Left kidney (tissue), 2 donors: ENCODE results near the gene WNK4. TPM values are rescaled to one million over a fixed set of nuclear protein-coding genes. Genes with fewer than 3 reads are reported as not detected.
"Not testable (repeated sequence)": the region's sequence is repeated elsewhere in the genome, so short reads cannot be mapped to it uniquely, and the experiment has no call there.

Experiments
- DNase-seq: peaks from one replicate; pipeline ENCODE4 v3.0.0-alpha.2; 2013
- polyA plus RNA-seq: library from polyadenylated mRNA; unstranded; fragments of 120-200 nt; gene quantifications from one replicate; pipeline ENCODE4 v1.2.1, GENCODE V29; 2013; ENCODE audit not compliant: insufficient read length

The WNK4 gene
- polyA plus RNA-seq, 1 donor = 10.1 TPM

- DNase-seq = not testable (repeated sequence)
Observed at GRCh38 chr17:42769964-42770363, 10.4 kb upstream of the WNK4 start.

- no peak for DNase-seq
Observed at GRCh38 chr17:42772945-42773289, 7.5 kb upstream of the WNK4 start.

- DNase-seq = peak; percentile 81
Observed at GRCh38 chr17:42773290-42774035, 6.9 kb upstream of the WNK4 start, which contains the start of gene VPS25. Gene VPS25 (plus strand): TSS chr17:42773449. CDS start chr17:42773476, 27 bp downstream.

- DNase-seq = no peak
Observed at GRCh38 chr17:42774066-42774745, 6.2 kb upstream of the WNK4 start.

- no peak for DNase-seq
Observed at GRCh38 chr17:42775534-42776098, 4.8 kb upstream of the WNK4 start.

- no peak for DNase-seq
Observed at GRCh38 chr17:42778570-42778969, 1.8 kb upstream of the WNK4 start.

- no peak for DNase-seq
Observed at GRCh38 chr17:42779304-42779935, 990 bp upstream of the WNK4 start.

- DNase-seq = no peak
Observed at GRCh38 chr17:42780851-42781638, 635 bp downstream of the WNK4 start.

GRCh38 chr17:42781639-42782165 lies 1.3 kb downstream of the WNK4 start:
- DNase-seq = no peak

GRCh38 chr17:42782166-42783061 lies 2.0 kb downstream of the WNK4 start:
- DNase-seq = no peak

GRCh38 chr17:42783062-42783790 lies 2.8 kb downstream of the WNK4 start:
- DNase-seq = no peak

- DNase-seq = no peak
Observed at GRCh38 chr17:42783791-42784138, 3.4 kb downstream of the WNK4 start.

GRCh38 chr17:42784409-42784808 lies 4.0 kb downstream of the WNK4 start:
- no peak for DNase-seq

GRCh38 chr17:42784811-42785592 lies 4.6 kb downstream of the WNK4 start:
- DNase-seq = no peak

- no peak for DNase-seq
Observed at GRCh38 chr17:42787266-42787665, 6.9 kb downstream of the WNK4 start.

GRCh38 chr17:42791948-42792347 lies 11.5 kb downstream of the WNK4 start:
- DNase-seq = no peak

GRCh38 chr17:42792545-42792944 lies 12.1 kb downstream of the WNK4 start:
- no peak for DNase-seq

- no peak for DNase-seq
Observed at GRCh38 chr17:42795061-42795460, 14.7 kb downstream of the WNK4 start.

- DNase-seq = no peak
Observed at GRCh38 chr17:42795465-42795864, 15.1 kb downstream of the WNK4 start.
